Measurements from ENCODE around the gene PLCB2.

Gene PLCB2

GRCh38 chr15:40258544-40258943 is 49.2 kb downstream of the PLCB2 start:
- no peak for TF ChIP-seq CTCF (IDR thresholded peaks at IDR 0.05; ENCODE audit: borderline replicate concordance, extremely low read depth, low read length, poor library complexity, severe bottlenecking)
- TF ChIP-seq EZH2 (IDR thresholded peaks at IDR 0.05; ENCODE audit: borderline replicate concordance, low read depth, low read length, severe bottlenecking): no peak
- H3K36me3 ChIP-seq (ENCODE audit: insufficient read depth, low read length): no peaks in the 10 kb centered on the region
- H4K20me1 ChIP-seq (ENCODE audit: insufficient read depth, low read length): no peaks in the 10 kb centered on the region
- no peak overlapping the region for H3K27ac ChIP-seq (ENCODE audit: low read length)
- H3K27me3 ChIP-seq (ENCODE audit: insufficient read depth, low read length, poor library complexity): peaks cover 2% of the 10 kb centered on the region
- no peaks in the 10 kb centered on the region for H3K9me3 ChIP-seq (ENCODE audit: insufficient read depth, low read length, severe bottlenecking)
- H3K4me1 ChIP-seq (ENCODE audit: insufficient read depth, low read length): no peaks in the 10 kb centered on the region
- no peaks in the 10 kb centered on the region for H3K79me2 ChIP-seq (ENCODE audit: insufficient read depth, low read length)
- ATAC-seq (ENCODE audit: insufficient read depth, low read depth) (no peak), DNase-seq (no peak)
- H2AFZ ChIP-seq (ENCODE audit: low read depth, low read length): no peak overlapping the region
- H3K9ac ChIP-seq (ENCODE audit: low read depth, low read length): no peak overlapping the region
- H3K4me2 ChIP-seq (ENCODE audit: insufficient read depth, low read length): no peak overlapping the region
- H3K4me3 ChIP-seq (ENCODE audit: low read depth in 1 of 2, low read length in 2 of 2): no peak overlapping the region

- H3K4me2 ChIP-seq (ENCODE audit: insufficient read depth, low read length): no peak overlapping the region
- H3K27ac ChIP-seq (ENCODE audit: low read length): no peak overlapping the region
- H4K20me1 ChIP-seq (ENCODE audit: insufficient read depth, low read length): no peaks in the 10 kb centered on the region
- no peaks in the 10 kb centered on the region for H3K9me3 ChIP-seq (ENCODE audit: insufficient read depth, low read length, severe bottlenecking)
- no peaks in the 10 kb centered on the region for H3K4me1 ChIP-seq (ENCODE audit: insufficient read depth, low read length)
- no peak overlapping the region for H3K9ac ChIP-seq (ENCODE audit: low read depth, low read length)
- no peak overlapping the region for H2AFZ ChIP-seq (ENCODE audit: low read depth, low read length)
- DNase-seq (no peak), ATAC-seq (ENCODE audit: insufficient read depth, low read depth) (no peak)
- H3K79me2 ChIP-seq (ENCODE audit: insufficient read depth, low read length): no peaks in the 10 kb centered on the region
- H3K27me3 ChIP-seq (ENCODE audit: insufficient read depth, low read length, poor library complexity): peaks cover 2% of the 10 kb centered on the region
- TF ChIP-seq CTCF (IDR thresholded peaks at IDR 0.05; ENCODE audit: borderline replicate concordance, extremely low read depth, low read length, poor library complexity, severe bottlenecking): no peak
- no peak for TF ChIP-seq EZH2 (IDR thresholded peaks at IDR 0.05; ENCODE audit: borderline replicate concordance, low read depth, low read length, severe bottlenecking)
- H3K36me3 ChIP-seq (ENCODE audit: insufficient read depth, low read length): no peaks in the 10 kb centered on the region
- no peak overlapping the region for H3K4me3 ChIP-seq (ENCODE audit: low read depth in 1 of 2, low read length in 2 of 2)
These were observed 49.9 kb downstream of the PLCB2 start for GRCh38 chr15:40257656-40258450.

- TF ChIP-seq EZH2 (IDR thresholded peaks at IDR 0.05; ENCODE audit: borderline replicate concordance, low read depth, low read length, severe bottlenecking): no peak
- TF ChIP-seq CTCF (IDR thresholded peaks at IDR 0.05; ENCODE audit: borderline replicate concordance, extremely low read depth, low read length, poor library complexity, severe bottlenecking): no peak
- no peaks in the 10 kb centered on the region for H3K9me3 ChIP-seq (ENCODE audit: insufficient read depth, low read length, severe bottlenecking)
- no peaks in the 10 kb centered on the region for H3K36me3 ChIP-seq (ENCODE audit: insufficient read depth, low read length)
- peaks cover 2% of the 10 kb centered on the region for H3K27me3 ChIP-seq (ENCODE audit: insufficient read depth, low read length, poor library complexity)
- DNase-seq (no peak), ATAC-seq (ENCODE audit: insufficient read depth, low read depth) (no peak)
- no peaks in the 10 kb centered on the region for H3K79me2 ChIP-seq (ENCODE audit: insufficient read depth, low read length)
- no peak overlapping the region for H2AFZ ChIP-seq (ENCODE audit: low read depth, low read length)
- H3K9ac ChIP-seq (ENCODE audit: low read depth, low read length): no peak overlapping the region
- H4K20me1 ChIP-seq (ENCODE audit: insufficient read depth, low read length): no peaks in the 10 kb centered on the region
- H3K4me3 ChIP-seq (ENCODE audit: low read depth in 1 of 2, low read length in 2 of 2): no peak overlapping the region
- no peak overlapping the region for H3K4me2 ChIP-seq (ENCODE audit: insufficient read depth, low read length)
- no peaks in the 10 kb centered on the region for H3K4me1 ChIP-seq (ENCODE audit: insufficient read depth, low read length)
- no peak overlapping the region for H3K27ac ChIP-seq (ENCODE audit: low read length)
These were observed 51.0 kb downstream of the PLCB2 start for GRCh38 chr15:40256638-40257235.
